ENCODE results near the gene MYO5C.

- TF ChIP-seq CTCF (optimal IDR thresholded peaks at IDR 0.05 in 1 of 3, IDR thresholded peaks at IDR 0.05 in 1 of 3, conservative IDR thresholded peaks at IDR 0.05 in 1 of 3; ENCODE audit: extremely low read depth in 1 of 3, insufficient read depth in 2 of 3, low read length in 3 of 3) (no peak), EZH2 (IDR thresholded peaks at IDR 0.05; ENCODE audit: low read length) (no peak)
Observed at GRCh38 chr15:52280326-52281084, 15.1 kb downstream of the MYO5C start.

Data from keratinocyte (primary cell).